HepG2 (cell line): ENCODE data around the gene C20orf96. TPM values are rescaled to one million over a fixed set of nuclear protein-coding genes. Genes with fewer than 3 reads are reported as not detected.

Source experiments
- ARNT2 ChIP-seq: sonication (generic); formaldehyde crosslinking; IDR thresholded peaks from 2 replicates; pipeline ENCODE4 v1.8.0; 2022; ENCODE audit warnings: mild to moderate bottlenecking, low read depth, missing genetic modification reagents, moderate library complexity
- ATF1 ChIP-seq: IDR thresholded peaks from 2 replicates; pipeline ENCODE4 v1.6.1; 2016; ENCODE audit warnings: mild to moderate bottlenecking, control low read depth
- FOXO1 ChIP-seq: sonication (generic); formaldehyde crosslinking; IDR thresholded peaks from 2 replicates; pipeline ENCODE4 v1.4.0; 2020; ENCODE audit warnings: missing genetic modification reagents
- KLF13 ChIP-seq: sonication (generic); formaldehyde crosslinking; IDR thresholded peaks from 2 replicates; pipeline ENCODE4 v1.4.0; 2020; ENCODE audit warnings: mild to moderate bottlenecking, missing genetic modification reagents
- MAFF ChIP-seq: IDR thresholded peaks from 2 replicates; pipeline ENCODE4 v1.6.1; 2011; ENCODE audit warnings: low read depth, low read length, improper control_type of control experiment
- NFE2 ChIP-seq: sonication (generic); formaldehyde crosslinking; IDR thresholded peaks from 2 replicates; pipeline ENCODE4 v1.4.0; 2020; ENCODE audit warnings: missing genetic modification reagents
- PRMT3 ChIP-seq: sonication (generic); formaldehyde crosslinking; IDR thresholded peaks from 2 replicates; pipeline ENCODE4 v1.8.1; 2022; ENCODE audit warnings: low read depth, mild to moderate bottlenecking, moderate library complexity, missing genetic modification reagents, borderline replicate concordance
- SIX1 ChIP-seq: sonication (generic); formaldehyde crosslinking; IDR thresholded peaks from 2 replicates; pipeline ENCODE4 v1.4.0; 2020; ENCODE audit warnings: missing genetic modification reagents, borderline replicate concordance
- TEAD3 ChIP-seq: optimal IDR thresholded peaks from 2 replicates; pipeline ENCODE3; 2016; ENCODE audit warnings: borderline replicate concordance
- TSC22D2 ChIP-seq: sonication (generic); formaldehyde crosslinking; IDR thresholded peaks from 2 replicates; pipeline ENCODE4 v1.5.1; 2020; ENCODE audit warnings: missing genetic modification reagents, mild to moderate bottlenecking, borderline replicate concordance
- ZBTB20 ChIP-seq: sonication (generic); formaldehyde crosslinking; IDR thresholded peaks from 2 replicates; pipeline ENCODE4 v1.8.1; 2023; ENCODE audit warnings: missing genetic modification reagents, low read depth, mild to moderate bottlenecking, borderline replicate concordance
- ZNF737 ChIP-seq: sonication (generic); formaldehyde crosslinking; IDR thresholded peaks from 2 replicates; pipeline ENCODE4 v1.5.0; 2020; ENCODE audit warnings: missing genetic modification reagents, mild to moderate bottlenecking, borderline replicate concordance
- polyA plus RNA-seq, 8 experiments: library from polyadenylated mRNA; depleted of rRNA in 3 of 8; stranded (reverse) in 7 of 8; unstranded in 1 of 8; fragments of >200 nt; fragmentation: Illumina TruSeq in 4 of 8; extraction: Trizol in 4 of 8; gene quantifications; 2 replicates each; pipeline versions ENCODE4 v1.2.1 to v1.2.3, GENCODE V29; 2011 to 2016; ENCODE audit warnings: low read depth in 4 of 8, missing spikeins in 1 of 8, mixed read lengths in 1 of 8; ENCODE audit not compliant: insufficient read depth in 1 of 8
- total RNA-seq, 5 experiments: library from RNA; depleted of rRNA; stranded (reverse); fragments of >200 nt; fragmentation: Illumina TruSeq; extraction: Trizol; gene quantifications; 2 replicates each; pipeline ENCODE4 v1.2.3, GENCODE V29; 2016; ENCODE audit warnings: low read depth in 1 of 5
- TF ChIP-seq, protein P1 (sequence below): sonication (generic); formaldehyde crosslinking; IDR thresholded peaks from 2 replicates; pipeline ENCODE4 v1.5.1; 2020; ENCODE audit warnings: mild to moderate bottlenecking, missing genetic modification reagents, moderate library complexity
- TF ChIP-seq, protein P2 (sequence below): sonication (generic); formaldehyde crosslinking; IDR thresholded peaks from 2 replicates; pipeline ENCODE4 v1.5.0; 2020; ENCODE audit warnings: mild to moderate bottlenecking, missing genetic modification reagents
- TF ChIP-seq, protein P3 (sequence below): sonication (generic); formaldehyde crosslinking; IDR thresholded peaks from 2 replicates; pipeline ENCODE4 v1.4.0; 2020; ENCODE audit warnings: missing genetic modification reagents, mild to moderate bottlenecking, borderline replicate concordance
- TF ChIP-seq, protein P4 (sequence below): sonication (generic); formaldehyde crosslinking; IDR thresholded peaks from 2 replicates; pipeline ENCODE4 v1.4.0; 2020; ENCODE audit warnings: missing genetic modification reagents, borderline replicate concordance

Gene C20orf96
- total and polyA plus RNA-seq, 2 of the 13 experiments (the other 11 are each of a cell fraction or from before 2014, with no cell fraction given), result 3.8 to 20.6 TPM

DNA sequence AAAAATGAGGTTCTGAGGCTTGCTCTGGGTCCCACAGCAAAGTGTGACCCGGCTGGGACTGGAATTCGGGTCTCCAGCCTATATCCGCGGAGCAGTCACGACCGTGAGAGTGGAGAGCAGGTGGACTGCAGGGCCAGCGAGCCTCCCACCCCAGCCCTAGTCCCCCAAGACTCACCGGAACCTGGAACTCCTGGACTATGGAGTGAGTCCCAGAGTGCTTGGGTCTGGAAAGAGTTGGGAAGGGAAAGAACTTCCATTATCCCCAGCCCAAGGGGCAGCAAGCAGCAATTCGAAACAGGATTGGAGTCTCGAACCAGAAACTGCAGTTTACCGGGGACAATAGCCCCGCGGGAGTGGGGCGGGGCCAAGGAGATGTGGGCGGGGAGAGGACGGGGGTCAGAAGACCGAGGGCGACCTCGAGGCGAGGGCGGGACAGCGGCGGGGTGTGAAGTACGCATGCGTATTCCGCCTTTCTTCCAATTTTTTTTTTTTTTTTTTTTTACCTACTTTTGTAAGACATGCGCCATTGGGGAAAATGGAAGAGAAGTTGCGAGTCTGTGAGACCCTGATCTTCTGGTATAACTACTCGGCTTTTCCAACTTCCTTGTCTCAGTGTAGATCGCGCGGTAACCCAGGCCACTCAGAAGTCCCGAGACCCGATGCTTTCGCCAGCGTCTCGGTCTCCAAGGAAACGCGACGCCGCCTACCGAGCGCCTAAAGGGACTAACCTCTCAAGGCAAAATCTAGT lies at the start of gene C20orf96 (continued):
- TF ChIP-seq, protein P1, sequence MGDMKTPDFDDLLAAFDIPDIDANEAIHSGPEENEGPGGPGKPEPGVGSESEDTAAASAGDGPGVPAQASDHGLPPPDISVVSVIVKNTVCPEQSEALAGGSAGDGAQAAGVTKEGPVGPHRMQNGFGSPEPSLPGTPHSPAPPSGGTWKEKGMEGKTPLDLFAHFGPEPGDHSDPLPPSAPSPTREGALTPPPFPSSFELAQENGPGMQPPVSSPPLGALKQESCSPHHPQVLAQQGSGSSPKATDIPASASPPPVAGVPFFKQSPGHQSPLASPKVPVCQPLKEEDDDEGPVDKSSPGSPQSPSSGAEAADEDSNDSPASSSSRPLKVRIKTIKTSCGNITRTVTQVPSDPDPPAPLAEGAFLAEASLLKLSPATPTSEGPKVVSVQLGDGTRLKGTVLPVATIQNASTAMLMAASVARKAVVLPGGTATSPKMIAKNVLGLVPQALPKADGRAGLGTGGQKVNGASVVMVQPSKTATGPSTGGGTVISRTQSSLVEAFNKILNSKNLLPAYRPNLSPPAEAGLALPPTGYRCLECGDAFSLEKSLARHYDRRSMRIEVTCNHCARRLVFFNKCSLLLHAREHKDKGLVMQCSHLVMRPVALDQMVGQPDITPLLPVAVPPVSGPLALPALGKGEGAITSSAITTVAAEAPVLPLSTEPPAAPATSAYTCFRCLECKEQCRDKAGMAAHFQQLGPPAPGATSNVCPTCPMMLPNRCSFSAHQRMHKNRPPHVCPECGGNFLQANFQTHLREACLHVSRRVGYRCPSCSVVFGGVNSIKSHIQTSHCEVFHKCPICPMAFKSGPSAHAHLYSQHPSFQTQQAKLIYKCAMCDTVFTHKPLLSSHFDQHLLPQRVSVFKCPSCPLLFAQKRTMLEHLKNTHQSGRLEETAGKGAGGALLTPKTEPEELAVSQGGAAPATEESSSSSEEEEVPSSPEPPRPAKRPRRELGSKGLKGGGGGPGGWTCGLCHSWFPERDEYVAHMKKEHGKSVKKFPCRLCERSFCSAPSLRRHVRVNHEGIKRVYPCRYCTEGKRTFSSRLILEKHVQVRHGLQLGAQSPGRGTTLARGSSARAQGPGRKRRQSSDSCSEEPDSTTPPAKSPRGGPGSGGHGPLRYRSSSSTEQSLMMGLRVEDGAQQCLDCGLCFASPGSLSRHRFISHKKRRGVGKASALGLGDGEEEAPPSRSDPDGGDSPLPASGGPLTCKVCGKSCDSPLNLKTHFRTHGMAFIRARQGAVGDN (CRISPR knock-in tag), result peak; percentile 88
- TF ChIP-seq ZBTB20 (CRISPR knock-in tag), result no peak
- TF ChIP-seq, protein P2, sequence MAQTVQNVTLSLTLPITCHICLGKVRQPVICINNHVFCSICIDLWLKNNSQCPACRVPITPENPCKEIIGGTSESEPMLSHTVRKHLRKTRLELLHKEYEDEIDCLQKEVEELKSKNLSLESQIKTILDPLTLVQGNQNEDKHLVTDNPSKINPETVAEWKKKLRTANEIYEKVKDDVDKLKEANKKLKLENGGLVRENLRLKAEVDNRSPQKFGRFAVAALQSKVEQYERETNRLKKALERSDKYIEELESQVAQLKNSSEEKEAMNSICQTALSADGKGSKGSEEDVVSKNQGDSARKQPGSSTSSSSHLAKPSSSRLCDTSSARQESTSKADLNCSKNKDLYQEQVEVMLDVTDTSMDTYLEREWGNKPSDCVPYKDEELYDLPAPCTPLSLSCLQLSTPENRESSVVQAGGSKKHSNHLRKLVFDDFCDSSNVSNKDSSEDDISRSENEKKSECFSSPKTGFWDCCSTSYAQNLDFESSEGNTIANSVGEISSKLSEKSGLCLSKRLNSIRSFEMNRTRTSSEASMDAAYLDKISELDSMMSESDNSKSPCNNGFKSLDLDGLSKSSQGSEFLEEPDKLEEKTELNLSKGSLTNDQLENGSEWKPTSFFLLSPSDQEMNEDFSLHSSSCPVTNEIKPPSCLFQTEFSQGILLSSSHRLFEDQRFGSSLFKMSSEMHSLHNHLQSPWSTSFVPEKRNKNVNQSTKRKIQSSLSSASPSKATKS, result no peak
- TF ChIP-seq PRMT3 (CRISPR knock-in tag), result no peak
- no peak for TF ChIP-seq ARNT2 (CRISPR knock-in tag)
- no peak for TF ChIP-seq KLF13
- no peak for TF ChIP-seq MAFF
- TF ChIP-seq TSC22D2 (CRISPR knock-in tag), result no peak
- no peak for TF ChIP-seq TEAD3 (CRISPR knock-in tag)
- no peak for TF ChIP-seq ZNF737 (CRISPR knock-in tag)
- TF ChIP-seq FOXO1, result peak; percentile 41; the same call in 1 of the 2 replicates
- no peak for TF ChIP-seq SIX1
- peak; percentile 58; the same call in 1 of the 2 replicates for TF ChIP-seq ATF1 (CRISPR knock-in tag)
- TF ChIP-seq, protein P3, sequence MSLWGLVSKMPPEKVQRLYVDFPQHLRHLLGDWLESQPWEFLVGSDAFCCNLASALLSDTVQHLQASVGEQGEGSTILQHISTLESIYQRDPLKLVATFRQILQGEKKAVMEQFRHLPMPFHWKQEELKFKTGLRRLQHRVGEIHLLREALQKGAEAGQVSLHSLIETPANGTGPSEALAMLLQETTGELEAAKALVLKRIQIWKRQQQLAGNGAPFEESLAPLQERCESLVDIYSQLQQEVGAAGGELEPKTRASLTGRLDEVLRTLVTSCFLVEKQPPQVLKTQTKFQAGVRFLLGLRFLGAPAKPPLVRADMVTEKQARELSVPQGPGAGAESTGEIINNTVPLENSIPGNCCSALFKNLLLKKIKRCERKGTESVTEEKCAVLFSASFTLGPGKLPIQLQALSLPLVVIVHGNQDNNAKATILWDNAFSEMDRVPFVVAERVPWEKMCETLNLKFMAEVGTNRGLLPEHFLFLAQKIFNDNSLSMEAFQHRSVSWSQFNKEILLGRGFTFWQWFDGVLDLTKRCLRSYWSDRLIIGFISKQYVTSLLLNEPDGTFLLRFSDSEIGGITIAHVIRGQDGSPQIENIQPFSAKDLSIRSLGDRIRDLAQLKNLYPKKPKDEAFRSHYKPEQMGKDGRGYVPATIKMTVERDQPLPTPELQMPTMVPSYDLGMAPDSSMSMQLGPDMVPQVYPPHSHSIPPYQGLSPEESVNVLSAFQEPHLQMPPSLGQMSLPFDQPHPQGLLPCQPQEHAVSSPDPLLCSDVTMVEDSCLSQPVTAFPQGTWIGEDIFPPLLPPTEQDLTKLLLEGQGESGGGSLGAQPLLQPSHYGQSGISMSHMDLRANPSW (CRISPR knock-in tag), result peak; percentile 41; the same call in 1 of the 2 replicates
- TF ChIP-seq, protein P4, sequence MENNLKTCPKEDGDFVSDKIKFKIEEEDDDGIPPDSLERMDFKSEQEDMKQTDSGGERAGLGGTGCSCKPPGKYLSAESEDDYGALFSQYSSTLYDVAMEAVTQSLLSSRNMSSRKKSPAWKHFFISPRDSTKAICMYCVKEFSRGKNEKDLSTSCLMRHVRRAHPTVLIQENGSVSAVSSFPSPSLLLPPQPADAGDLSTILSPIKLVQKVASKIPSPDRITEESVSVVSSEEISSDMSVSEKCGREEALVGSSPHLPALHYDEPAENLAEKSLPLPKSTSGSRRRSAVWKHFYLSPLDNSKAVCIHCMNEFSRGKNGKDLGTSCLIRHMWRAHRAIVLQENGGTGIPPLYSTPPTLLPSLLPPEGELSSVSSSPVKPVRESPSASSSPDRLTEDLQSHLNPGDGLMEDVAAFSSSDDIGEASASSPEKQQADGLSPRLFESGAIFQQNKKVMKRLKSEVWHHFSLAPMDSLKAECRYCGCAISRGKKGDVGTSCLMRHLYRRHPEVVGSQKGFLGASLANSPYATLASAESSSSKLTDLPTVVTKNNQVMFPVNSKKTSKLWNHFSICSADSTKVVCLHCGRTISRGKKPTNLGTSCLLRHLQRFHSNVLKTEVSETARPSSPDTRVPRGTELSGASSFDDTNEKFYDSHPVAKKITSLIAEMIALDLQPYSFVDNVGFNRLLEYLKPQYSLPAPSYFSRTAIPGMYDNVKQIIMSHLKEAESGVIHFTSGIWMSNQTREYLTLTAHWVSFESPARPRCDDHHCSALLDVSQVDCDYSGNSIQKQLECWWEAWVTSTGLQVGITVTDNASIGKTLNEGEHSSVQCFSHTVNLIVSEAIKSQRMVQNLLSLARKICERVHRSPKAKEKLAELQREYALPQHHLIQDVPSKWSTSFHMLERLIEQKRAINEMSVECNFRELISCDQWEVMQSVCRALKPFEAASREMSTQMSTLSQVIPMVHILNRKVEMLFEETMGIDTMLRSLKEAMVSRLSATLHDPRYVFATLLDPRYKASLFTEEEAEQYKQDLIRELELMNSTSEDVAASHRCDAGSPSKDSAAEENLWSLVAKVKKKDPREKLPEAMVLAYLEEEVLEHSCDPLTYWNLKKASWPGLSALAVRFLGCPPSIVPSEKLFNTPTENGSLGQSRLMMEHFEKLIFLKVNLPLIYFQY (CRISPR knock-in tag), result no peak
- TF ChIP-seq NFE2, result no peak
